ENCODE results near the gene CYGB. TPM values are rescaled to one million over a fixed set of nuclear protein-coding genes. Genes with fewer than 3 reads are reported as not detected.

Gene CYGB
- total and polyA plus RNA-seq, 9 of the 15 experiments (the other 6 are each of a cell fraction or from before 2014, with no cell fraction given): 0.08 to 0.95 (median 0.18) TPM; not detected in 5

DNA sequence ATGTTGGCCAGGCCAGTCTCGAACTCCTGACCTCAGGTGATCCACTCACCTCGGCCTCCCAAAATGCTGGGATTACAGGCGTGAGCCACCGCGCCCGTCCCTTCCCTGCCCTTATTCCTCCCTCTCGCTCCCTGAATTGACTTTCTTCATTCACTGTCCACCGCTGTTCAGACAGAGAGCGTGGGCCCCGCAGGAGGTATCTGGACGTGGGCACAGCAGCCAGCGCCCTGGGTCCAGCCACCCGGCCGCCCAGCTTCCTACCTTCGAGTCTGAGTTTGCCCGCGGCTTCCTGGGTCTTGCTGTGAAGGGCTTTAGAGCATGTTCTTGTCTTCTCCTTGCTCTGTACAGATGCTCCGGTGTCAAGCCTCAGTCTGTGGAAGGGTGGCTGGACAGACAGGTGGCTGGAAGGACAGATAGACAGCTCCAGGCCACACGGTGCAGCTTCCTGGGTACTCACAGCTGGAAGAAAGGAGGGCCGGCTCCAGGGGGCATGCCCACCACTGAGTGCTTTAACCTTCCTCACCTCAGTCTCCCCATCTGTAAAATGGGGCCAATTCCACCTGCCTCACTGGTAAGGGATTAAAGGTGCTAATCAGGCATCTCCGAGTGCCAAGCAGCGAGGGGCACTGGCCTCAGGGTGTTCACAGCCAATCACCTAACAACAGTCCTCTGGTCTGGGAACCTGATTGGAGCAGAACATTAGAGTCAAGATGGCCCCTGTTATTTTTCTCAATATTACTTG, 49.9 kb downstream of the CYGB start:
- Histone ChIP-seq H3K4me3 (no peak overlapping the region), H3K9me1 (ENCODE audit: control insufficient read depth, insufficient read depth, low read length) (no peaks in the 10 kb centered on the region), H3K27me3 (ENCODE audit: control insufficient read depth in 2 of 2, insufficient read depth in 2 of 2, low read length in 2 of 2) (no peaks in the 10 kb centered on the region; a peak in 2 of 5 replicates), H2AFZ (ENCODE audit: low read depth, low read length) (no peak overlapping the region), H3K9me3 (replicated peaks; ENCODE audit: control insufficient read depth, insufficient read depth, low read depth, low read length) (no peaks in the 10 kb centered on the region), H3K9ac (ENCODE audit: insufficient read depth in 1 of 2, low read depth in 2 of 2, low read length in 2 of 2) (no peak overlapping the region), H3K4me2 (ENCODE audit: insufficient read depth, low read length) (no peak overlapping the region), H4K20me1 (replicated peaks; ENCODE audit: control insufficient read depth, insufficient read depth, low read length) (no peaks in the 10 kb centered on the region), H3K36me3 (ENCODE audit: control insufficient read depth, insufficient read depth, low read length) (no peaks in the 10 kb centered on the region), H3K79me2 (ENCODE audit: control insufficient read depth, insufficient read depth, low read length) (no peaks in the 10 kb centered on the region; the same call in 2 of the 3 replicates), H3K4me1 (replicated peaks in 1 of 2; ENCODE audit: control insufficient read depth in 2 of 2, insufficient read depth in 2 of 2, low read length in 2 of 2) (peaks cover 12 to 24% of the 10 kb centered on the region in 2 experiments; a peak in 4 of 5 replicates), H3K27ac (ENCODE audit: extremely low read depth, low read depth, low read length) (no peak overlapping the region)
- ChIA-PET POLR2A (interaction anchor here (0.6 kb wide), 1 partner anchor 33 kb away, joined by 3 read pairs; no protein-coding TSS in a partner anchor), CTCF (ENCODE audit: low intra/inter-chr PET ratio) (no interaction called here)
- DNase-seq (ENCODE audit: extremely low read depth in 1 of 4, low spot score in 3 of 4): no peak
- in situ Hi-C loops (cut with MboI) (no loop called here), intact Hi-C loops (cut with micrococcal nuclease) (no loop called here)
- BruUV-seq (replicated peaks): no TSS peak
- ATAC-seq: no peak
- no peak for FAIRE-seq
- TF ChIP-seq KDM1A (IDR thresholded peaks at IDR 0.05): peak in 1 of 2 experiments; percentile 49; a peak in 1 of 4 replicates
- TF ChIP-seq CBFB (CRISPR knock-in tag; IDR thresholded peaks at IDR 0.05): no peak
- no peak for TF ChIP-seq WHSC1 (IDR thresholded peaks at IDR 0.05; ENCODE audit: low read length)
- no peak for TF ChIP-seq NR2C1 (IDR thresholded peaks at IDR 0.05)
- no peak for TF ChIP-seq NR2C1 (tag; IDR thresholded peaks at IDR 0.05)
- peak; percentile 67; the same call in 1 of the 2 replicates for TF ChIP-seq BCOR (IDR thresholded peaks at IDR 0.05)
- 73% methylated on average over 22 of the region's 22 CpGs for WGBS (ENCODE audit: insufficient coverage, low coverage, missing lambda C conversion rate)

All from K562 (cell line).